ENCODE results near the gene BHMT.

DNA sequence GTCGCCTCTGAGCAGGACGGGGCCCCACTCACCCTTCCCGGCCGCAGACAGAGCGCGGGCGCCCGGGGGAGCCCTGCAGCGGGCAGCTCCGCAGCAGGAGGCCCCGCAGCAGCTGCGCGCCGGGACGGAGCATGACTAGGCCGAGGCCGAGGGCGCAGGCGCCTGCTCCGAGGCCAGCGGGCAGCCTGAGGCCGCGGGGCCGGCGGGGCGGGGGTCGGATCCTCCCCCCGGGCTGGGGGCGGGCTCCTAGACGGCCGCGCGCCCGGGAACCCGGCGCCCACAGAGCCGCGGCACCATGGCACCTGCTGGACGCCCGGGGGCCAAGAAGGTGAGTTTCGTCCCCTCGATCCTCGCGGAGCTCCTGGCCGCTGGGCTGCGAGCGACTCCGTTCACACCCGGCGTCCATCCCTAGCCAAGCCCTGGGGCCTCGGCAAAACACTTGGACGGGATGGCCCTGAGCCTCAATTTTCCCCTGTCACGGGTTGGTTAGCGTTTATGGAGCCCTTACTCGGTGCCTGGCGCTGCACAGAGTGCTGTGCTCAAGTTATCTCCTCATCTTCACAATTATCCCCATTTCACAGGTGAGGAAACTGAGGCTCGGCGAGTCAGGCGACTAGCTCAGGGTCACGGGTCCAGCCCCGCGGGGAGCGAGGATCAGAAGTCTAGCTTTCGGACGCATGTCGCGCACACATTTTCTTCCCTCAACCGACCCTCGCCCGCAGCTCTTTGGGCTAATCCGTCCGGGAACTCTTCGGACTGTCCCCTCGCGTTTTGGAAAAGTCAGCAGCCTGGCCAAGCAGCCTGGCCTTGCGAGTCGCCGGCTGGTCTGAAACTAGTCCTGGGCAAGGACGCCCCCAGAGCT is 41.9 kb upstream of the BHMT start, which contains the start of the genes BHMT2 and DMGDH:
- TF ChIP-seq, protein P1, sequence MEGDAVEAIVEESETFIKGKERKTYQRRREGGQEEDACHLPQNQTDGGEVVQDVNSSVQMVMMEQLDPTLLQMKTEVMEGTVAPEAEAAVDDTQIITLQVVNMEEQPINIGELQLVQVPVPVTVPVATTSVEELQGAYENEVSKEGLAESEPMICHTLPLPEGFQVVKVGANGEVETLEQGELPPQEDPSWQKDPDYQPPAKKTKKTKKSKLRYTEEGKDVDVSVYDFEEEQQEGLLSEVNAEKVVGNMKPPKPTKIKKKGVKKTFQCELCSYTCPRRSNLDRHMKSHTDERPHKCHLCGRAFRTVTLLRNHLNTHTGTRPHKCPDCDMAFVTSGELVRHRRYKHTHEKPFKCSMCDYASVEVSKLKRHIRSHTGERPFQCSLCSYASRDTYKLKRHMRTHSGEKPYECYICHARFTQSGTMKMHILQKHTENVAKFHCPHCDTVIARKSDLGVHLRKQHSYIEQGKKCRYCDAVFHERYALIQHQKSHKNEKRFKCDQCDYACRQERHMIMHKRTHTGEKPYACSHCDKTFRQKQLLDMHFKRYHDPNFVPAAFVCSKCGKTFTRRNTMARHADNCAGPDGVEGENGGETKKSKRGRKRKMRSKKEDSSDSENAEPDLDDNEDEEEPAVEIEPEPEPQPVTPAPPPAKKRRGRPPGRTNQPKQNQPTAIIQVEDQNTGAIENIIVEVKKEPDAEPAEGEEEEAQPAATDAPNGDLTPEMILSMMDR (IDR thresholded peaks at IDR 0.05; ENCODE audit: borderline replicate concordance, extremely low read depth, low read length, poor library complexity, severe bottlenecking): no peak
- TF ChIP-seq EZH2 (IDR thresholded peaks at IDR 0.05; ENCODE audit: borderline replicate concordance, low read depth, low read length, severe bottlenecking): no peak
